Metanephros (tissue), 1 donor: ENCODE data around the gene DBX2. TPM values are rescaled to one million over a fixed set of nuclear protein-coding genes. Genes with fewer than 3 reads are reported as not detected.

Source experiments
- total RNA-seq: library from RNA; depleted of rRNA; stranded (reverse); fragments of >200 nt; gene quantifications from one replicate; pipeline ENCODE4 v1.2.3, GENCODE V29; 2014

Gene DBX2
- total RNA-seq: 0.12 TPM

GRCh38 chr12:45050751-45051571, at the start of gene DBX2:
TSS of gene DBX2 (minus strand) at chr12:45051099. CDS start at chr12:45050927, 172 bp downstream.

Other genes with a start within 250 kb of the DBX2 start
- gene NELL2, start 174.8 kb downstream of the DBX2 start, total RNA-seq: 14.5 TPM
- gene ANO6, start 165.0 kb upstream of the DBX2 start, total RNA-seq: 83.1 TPM